Measurements from ENCODE around the gene PTPRB.

Gene PTPRB

GRCh38 chr12:70659077-70659606, 21.9 kb upstream of the PTPRB start:
- DNase-seq (ENCODE audit: low read depth), result no peak
- TF ChIP-seq, protein P1, sequence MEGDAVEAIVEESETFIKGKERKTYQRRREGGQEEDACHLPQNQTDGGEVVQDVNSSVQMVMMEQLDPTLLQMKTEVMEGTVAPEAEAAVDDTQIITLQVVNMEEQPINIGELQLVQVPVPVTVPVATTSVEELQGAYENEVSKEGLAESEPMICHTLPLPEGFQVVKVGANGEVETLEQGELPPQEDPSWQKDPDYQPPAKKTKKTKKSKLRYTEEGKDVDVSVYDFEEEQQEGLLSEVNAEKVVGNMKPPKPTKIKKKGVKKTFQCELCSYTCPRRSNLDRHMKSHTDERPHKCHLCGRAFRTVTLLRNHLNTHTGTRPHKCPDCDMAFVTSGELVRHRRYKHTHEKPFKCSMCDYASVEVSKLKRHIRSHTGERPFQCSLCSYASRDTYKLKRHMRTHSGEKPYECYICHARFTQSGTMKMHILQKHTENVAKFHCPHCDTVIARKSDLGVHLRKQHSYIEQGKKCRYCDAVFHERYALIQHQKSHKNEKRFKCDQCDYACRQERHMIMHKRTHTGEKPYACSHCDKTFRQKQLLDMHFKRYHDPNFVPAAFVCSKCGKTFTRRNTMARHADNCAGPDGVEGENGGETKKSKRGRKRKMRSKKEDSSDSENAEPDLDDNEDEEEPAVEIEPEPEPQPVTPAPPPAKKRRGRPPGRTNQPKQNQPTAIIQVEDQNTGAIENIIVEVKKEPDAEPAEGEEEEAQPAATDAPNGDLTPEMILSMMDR (IDR thresholded peaks at IDR 0.05; ENCODE audit: insufficient read depth, low read depth, low read length, missing control alignments), result no peak

DNA sequence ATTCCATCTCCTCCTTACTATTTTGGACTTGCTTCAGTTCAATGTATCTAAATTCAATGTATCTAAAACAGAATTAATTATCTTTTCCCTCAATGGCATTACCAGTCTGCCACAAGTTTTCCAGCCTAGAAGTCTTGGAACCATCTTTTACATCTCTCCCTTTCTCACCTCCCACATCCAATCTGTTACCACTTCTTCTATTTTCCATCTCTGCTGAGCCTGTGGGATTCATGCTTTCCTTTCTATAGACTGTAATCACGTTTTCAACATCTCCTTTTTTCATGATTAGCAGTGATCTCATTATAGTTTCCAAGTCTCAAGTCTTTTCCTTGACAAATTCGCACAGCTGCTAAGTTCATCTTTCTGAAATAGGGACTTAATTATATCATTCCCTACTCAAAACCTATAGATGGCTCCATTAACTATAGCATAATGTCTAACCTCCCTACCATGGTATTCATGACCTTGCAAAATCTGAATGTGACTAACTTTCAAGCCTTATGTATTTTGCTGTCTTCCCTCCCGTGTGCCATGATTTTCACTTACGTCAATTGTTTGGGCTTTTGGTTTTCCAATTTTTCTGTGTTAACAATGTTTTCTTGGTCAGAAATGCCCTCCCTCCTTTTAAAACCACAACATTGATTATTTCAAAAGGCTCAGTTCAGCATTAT, 20.5 kb upstream of the PTPRB start:
- no peak for DNase-seq (ENCODE audit: low read depth)
- H3K4me3 ChIP-seq (ENCODE audit: low read length), result no peak overlapping the region
- TF ChIP-seq, protein P1 (IDR thresholded peaks at IDR 0.05; ENCODE audit: insufficient read depth, low read depth, low read length, missing control alignments), result no peak

More at GRCh38 chr12:70659077-70659606, 21.9 kb upstream of the PTPRB start:
- H3K4me3 ChIP-seq (ENCODE audit: low read length), result no peak overlapping the region

GRCh38 chr12:70652451-70652850, 15.2 kb upstream of the PTPRB start:
- TF ChIP-seq, protein P1 (IDR thresholded peaks at IDR 0.05; ENCODE audit: insufficient read depth, low read depth, low read length, missing control alignments), result no peak
- no peak overlapping the region for H3K4me3 ChIP-seq (ENCODE audit: low read length)
- no peak for DNase-seq (ENCODE audit: low read depth)

DNA sequence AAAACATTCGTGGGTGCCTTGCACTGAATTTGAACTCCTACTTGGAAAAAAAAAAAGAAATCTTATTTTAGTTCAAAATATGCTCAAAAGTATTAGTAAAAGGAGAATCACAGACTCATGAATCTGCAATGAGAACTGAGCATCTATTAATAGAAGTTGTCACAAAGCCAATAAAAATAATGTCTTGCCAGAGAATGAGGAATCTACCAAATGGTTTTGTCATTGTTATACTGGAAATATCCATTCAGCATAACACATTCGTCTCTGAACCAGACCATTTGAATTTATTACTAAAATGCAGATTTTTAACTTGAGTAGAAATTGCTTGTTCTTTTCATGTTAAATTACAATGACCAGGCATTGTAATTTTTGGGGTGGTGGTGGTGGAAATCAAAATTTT, 11.6 kb upstream of the PTPRB start:
- TF ChIP-seq, protein P1 (IDR thresholded peaks at IDR 0.05; ENCODE audit: insufficient read depth, low read depth, low read length, missing control alignments), result no peak
- no peak overlapping the region for H3K4me3 ChIP-seq (ENCODE audit: low read length)
- DNase-seq (ENCODE audit: low read depth), result peak; percentile 30

GRCh38 chr12:70648191-70648590, 11.0 kb upstream of the PTPRB start:
- H3K4me3 ChIP-seq (ENCODE audit: low read length), result no peak overlapping the region
- TF ChIP-seq, protein P1 (IDR thresholded peaks at IDR 0.05; ENCODE audit: insufficient read depth, low read depth, low read length, missing control alignments), result no peak
- no peak for DNase-seq (ENCODE audit: low read depth)

- no peak overlapping the region for H3K4me3 ChIP-seq (ENCODE audit: low read length)
- TF ChIP-seq, protein P1 (IDR thresholded peaks at IDR 0.05; ENCODE audit: insufficient read depth, low read depth, low read length, missing control alignments), result no peak
- peak; percentile 42 for DNase-seq (ENCODE audit: low read depth)
These were observed 9.6 kb upstream of the PTPRB start for GRCh38 chr12:70646850-70647249.
